Ishikawa (cell line): ENCODE results near the gene FBXL3.

Experiments
- CREB1 ChIP-seq: IDR thresholded peaks from 2 replicates; pipeline ENCODE4 v1.6.1; 2012; ENCODE audit warnings: low read depth
- REST ChIP-seq: IDR thresholded peaks from 2 replicates; pipeline ENCODE4 v1.6.1; 2012; ENCODE audit warnings: low read depth, mild to moderate bottlenecking

- TF ChIP-seq REST (no peak), CREB1 (no peak)
Observed at GRCh38 chr13:77022341-77022740, 4.6 kb downstream of the FBXL3 start.
